HG03135 (cell line): ENCODE results near the gene AHCYL1.
"Not testable (repeated sequence)": the region's sequence is repeated elsewhere in the genome, so short reads cannot be mapped to it uniquely, and the experiment has no call there.

Source experiments
- ATAC-seq: cut with Tn5 transposase; IDR thresholded peaks from one replicate; pipeline ENCODE4 v1.9.1; 2021; ENCODE audit warnings: mild to moderate bottlenecking, moderate library complexity; ENCODE audit not compliant: unreplicated experiment

The AHCYL1 gene

GRCh38 chr1:109996476-109996875 lies 11.9 kb downstream of the AHCYL1 start:
- ATAC-seq: no peak

GRCh38 chr1:109997204-109997866 lies 12.8 kb downstream of the AHCYL1 start:
- no peak for ATAC-seq

GRCh38 chr1:109997867-109998229 lies 13.3 kb downstream of the AHCYL1 start:
- ATAC-seq: no peak

- no peak for ATAC-seq
Observed at GRCh38 chr1:110002695-110003094, 18.1 kb downstream of the AHCYL1 start.

- peak; percentile 55 for ATAC-seq
Observed at GRCh38 chr1:110003747-110004428, 19.3 kb downstream of the AHCYL1 start.

GRCh38 chr1:110004583-110004982 lies 20.0 kb downstream of the AHCYL1 start:
- no peak for ATAC-seq

GRCh38 chr1:110005971-110006370 lies 21.4 kb downstream of the AHCYL1 start:
- no peak for ATAC-seq

- ATAC-seq: no peak
Observed at GRCh38 chr1:110006516-110006915, 22.0 kb downstream of the AHCYL1 start.

- no peak for ATAC-seq
Observed at GRCh38 chr1:110007046-110007830, 22.7 kb downstream of the AHCYL1 start.

- ATAC-seq: no peak
Observed at GRCh38 chr1:110008971-110009565, 24.5 kb downstream of the AHCYL1 start.

- ATAC-seq: peak; percentile 96
Observed at GRCh38 chr1:110011527-110012041, 27.0 kb downstream of the AHCYL1 start.

GRCh38 chr1:110012100-110012780 lies 27.7 kb downstream of the AHCYL1 start:
- peak; percentile 72 for ATAC-seq

- no peak for ATAC-seq
Observed at GRCh38 chr1:110017792-110018191, 33.2 kb downstream of the AHCYL1 start.

- ATAC-seq: no peak
Observed at GRCh38 chr1:110018396-110018795, 33.8 kb downstream of the AHCYL1 start.

GRCh38 chr1:110019770-110020169 lies 35.2 kb downstream of the AHCYL1 start:
- ATAC-seq: no peak

GRCh38 chr1:110021285-110021684 lies 36.7 kb downstream of the AHCYL1 start:
- ATAC-seq: no peak

GRCh38 chr1:110024613-110025012 lies 40.0 kb downstream of the AHCYL1 start:
- no peak for ATAC-seq

- ATAC-seq: not testable (repeated sequence)
Observed at GRCh38 chr1:110030687-110031086, 46.1 kb downstream of the AHCYL1 start.

- ATAC-seq: no peak
Observed at GRCh38 chr1:110032327-110032726, 47.8 kb downstream of the AHCYL1 start.

GRCh38 chr1:110033421-110033820 lies 48.9 kb downstream of the AHCYL1 start:
- no peak for ATAC-seq

- ATAC-seq: no peak
Observed at GRCh38 chr1:110034040-110034450, 49.5 kb downstream of the AHCYL1 start.
